Measurements from ENCODE around the gene GKN1. TPM values are rescaled to one million over a fixed set of nuclear protein-coding genes. Genes with fewer than 3 reads are reported as not detected.
A peak's percentile ranks its signal among the peaks of the same experiment; 100 is the strongest.

GKN1 gene
- total RNA-seq, 1 donor from 2014 or later, result not detected

DNA sequence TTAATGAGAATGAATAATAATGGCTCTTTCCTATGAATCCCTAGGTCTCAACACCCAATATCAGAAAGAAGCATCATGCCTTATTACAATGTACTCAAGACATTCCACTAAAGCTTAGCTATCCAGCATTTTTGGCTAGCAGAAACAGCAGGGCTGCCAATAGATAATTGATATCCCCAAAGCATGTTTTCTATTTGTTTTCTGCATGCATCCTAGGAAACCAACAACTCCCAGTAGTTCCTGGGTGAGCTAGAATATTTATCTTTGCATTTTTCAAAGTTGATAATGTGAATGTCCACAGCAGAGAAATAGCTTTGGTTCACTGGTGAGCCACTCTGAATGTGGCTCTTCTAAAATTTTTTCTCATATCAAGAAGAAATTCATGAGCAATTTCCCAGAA, 32.7 kb downstream of the GKN1 start:
- H3K4me1 ChIP-seq, result peaks cover 14% of the 10 kb centered on the region
- no peaks in the 10 kb centered on the region for H3K36me3 ChIP-seq
- intact Hi-C loops (cut with micrococcal nuclease), result no loop called here
- no peak for DNase-seq
- H3K27ac ChIP-seq (replicated peaks), result no peak overlapping the region
- H3K27me3 ChIP-seq (ENCODE audit: low read depth), result peaks cover 7% of the 10 kb centered on the region
- H3K9me3 ChIP-seq (replicated peaks), result peaks cover 4% of the 10 kb centered on the region
- no peak for TF ChIP-seq CTCF (IDR thresholded peaks at IDR 0.05; ENCODE audit: borderline replicate concordance)
- no peak overlapping the region for H3K4me3 ChIP-seq

DNA sequence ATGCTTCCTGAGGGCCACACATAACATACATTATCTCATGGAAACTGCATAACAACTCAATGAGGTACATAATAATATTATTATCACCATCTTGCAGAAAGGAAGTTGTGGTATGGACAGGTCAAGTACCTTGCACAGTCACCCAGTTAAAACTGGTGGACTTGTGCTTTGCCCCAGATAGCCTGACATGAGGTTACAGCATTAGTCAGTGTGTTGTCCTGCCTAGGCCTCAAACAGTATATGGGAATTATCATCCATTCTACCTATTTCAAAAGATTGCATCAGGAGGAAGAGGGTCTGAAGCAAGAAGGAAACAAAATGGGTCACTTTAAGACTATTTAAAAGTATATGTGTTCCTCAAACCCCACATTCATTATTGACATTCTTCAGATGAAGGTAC, 33.2 kb downstream of the GKN1 start:
- intact Hi-C loops (cut with micrococcal nuclease), result no loop called here
- Histone ChIP-seq H3K27ac (replicated peaks) (no peak overlapping the region), H3K4me3 (no peak overlapping the region), H3K36me3 (no peaks in the 10 kb centered on the region), H3K4me1 (peaks cover 14% of the 10 kb centered on the region), H3K27me3 (ENCODE audit: low read depth) (peaks cover 7% of the 10 kb centered on the region), H3K9me3 (replicated peaks) (no peaks in the 10 kb centered on the region)
- no peak for TF ChIP-seq CTCF (IDR thresholded peaks at IDR 0.05; ENCODE audit: borderline replicate concordance)
- DNase-seq, result no peak

GRCh38 chr2:69010437-69011194, 36.2 kb downstream of the GKN1 start:
- Histone ChIP-seq H3K27me3 (ENCODE audit: low read depth) (peaks cover 25% of the 10 kb centered on the region), H3K36me3 (no peaks in the 10 kb centered on the region), H3K27ac (replicated peaks) (no peak overlapping the region), H3K4me3 (no peak overlapping the region), H3K4me1 (peaks cover 36% of the 10 kb centered on the region), H3K9me3 (replicated peaks) (no peaks in the 10 kb centered on the region)
- intact Hi-C loops (cut with micrococcal nuclease), result no loop called here
- no peak for TF ChIP-seq CTCF (IDR thresholded peaks at IDR 0.05; ENCODE audit: borderline replicate concordance)
- DNase-seq, result no peak

- H3K9me3 ChIP-seq (replicated peaks), result no peaks in the 10 kb centered on the region
- no peaks in the 10 kb centered on the region for H3K36me3 ChIP-seq
- peaks cover 32% of the 10 kb centered on the region for H3K4me1 ChIP-seq
- DNase-seq, result no peak
- no peak overlapping the region for H3K27ac ChIP-seq (replicated peaks)
- H3K27me3 ChIP-seq (ENCODE audit: low read depth), result peaks cover 34% of the 10 kb centered on the region
- H3K4me3 ChIP-seq, result no peak overlapping the region
- intact Hi-C loops (cut with micrococcal nuclease), result no loop called here
- no peak for TF ChIP-seq CTCF (IDR thresholded peaks at IDR 0.05; ENCODE audit: borderline replicate concordance)
These were observed 37.2 kb downstream of the GKN1 start for GRCh38 chr2:69011611-69012157.

- H3K4me3 ChIP-seq, result peak overlapping the region; percentile 88
- H3K9me3 ChIP-seq (replicated peaks), result no peaks in the 10 kb centered on the region
- no peaks in the 10 kb centered on the region for H3K36me3 ChIP-seq
- H3K27ac ChIP-seq (replicated peaks), result peak overlapping the region; percentile 80
- peak; percentile 81 for TF ChIP-seq CTCF (IDR thresholded peaks at IDR 0.05; ENCODE audit: borderline replicate concordance)
- H3K4me1 ChIP-seq, result peaks cover 31% of the 10 kb centered on the region
- DNase-seq, result peak; percentile 72
- intact Hi-C loops (cut with micrococcal nuclease), result no loop called here
- peaks cover 43% of the 10 kb centered on the region for H3K27me3 ChIP-seq (ENCODE audit: low read depth)
These were observed 38.1 kb downstream of the GKN1 start for GRCh38 chr2:69012310-69013141.

All from left ventricle myocardium inferior (tissue), 1 donor.